ENCODE results near the gene SBNO1. TPM values are rescaled to one million over a fixed set of nuclear protein-coding genes. Genes with fewer than 3 reads are reported as not detected.

SBNO1 gene
- total and polyA plus RNA-seq, 12 donors = 3.8 to 30.9 (median 23.4) TPM

DNA sequence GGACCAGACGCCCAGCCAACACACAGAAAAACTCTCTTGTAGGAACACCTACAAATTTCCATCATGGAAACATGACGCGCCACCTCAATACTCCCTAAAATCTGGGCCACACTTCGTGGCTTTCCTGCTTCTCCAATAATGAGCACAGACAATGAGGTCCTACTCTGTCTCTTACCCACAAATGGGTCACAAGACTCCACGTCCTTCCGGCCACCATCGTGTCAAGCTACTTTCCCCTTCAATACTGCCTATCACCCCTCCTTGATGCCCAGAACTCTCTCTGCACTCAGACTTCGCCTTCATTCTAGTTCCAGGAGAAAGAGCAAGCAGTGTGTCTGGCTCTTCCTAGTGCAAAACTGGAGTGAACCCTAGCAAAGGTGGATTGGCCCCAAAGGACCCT lies 28.1 kb downstream of the SBNO1 start:
- intact Hi-C loops (cut with DNase I) = loop anchor here in 1 of 2 donors (10.0 kb wide), 1 partner anchor 72 kb away; no protein-coding TSS in a partner anchor
- no peak overlapping the region for H3K4me3 ChIP-seq
- H3K9me3 ChIP-seq (replicated peaks in 1 of 3) = no peaks in the 10 kb centered on the region
- H3K27ac ChIP-seq = no peak overlapping the region
- H3K27me3 ChIP-seq = no peaks in the 10 kb centered on the region
- 86 to 93% (median 89%) methylated on average over 8 of the region's 8 CpGs for WGBS, 4 donors
- no peaks in the 10 kb centered on the region for H3K4me1 ChIP-seq (replicated peaks in 1 of 2)
- H3K36me3 ChIP-seq (replicated peaks in 1 of 2) = peaks cover 0 to 57% of the 10 kb centered on the region in 2 donors
- TF ChIP-seq POLR2A (IDR thresholded peaks at IDR 0.05) = no peak
- TF ChIP-seq, protein P1, sequence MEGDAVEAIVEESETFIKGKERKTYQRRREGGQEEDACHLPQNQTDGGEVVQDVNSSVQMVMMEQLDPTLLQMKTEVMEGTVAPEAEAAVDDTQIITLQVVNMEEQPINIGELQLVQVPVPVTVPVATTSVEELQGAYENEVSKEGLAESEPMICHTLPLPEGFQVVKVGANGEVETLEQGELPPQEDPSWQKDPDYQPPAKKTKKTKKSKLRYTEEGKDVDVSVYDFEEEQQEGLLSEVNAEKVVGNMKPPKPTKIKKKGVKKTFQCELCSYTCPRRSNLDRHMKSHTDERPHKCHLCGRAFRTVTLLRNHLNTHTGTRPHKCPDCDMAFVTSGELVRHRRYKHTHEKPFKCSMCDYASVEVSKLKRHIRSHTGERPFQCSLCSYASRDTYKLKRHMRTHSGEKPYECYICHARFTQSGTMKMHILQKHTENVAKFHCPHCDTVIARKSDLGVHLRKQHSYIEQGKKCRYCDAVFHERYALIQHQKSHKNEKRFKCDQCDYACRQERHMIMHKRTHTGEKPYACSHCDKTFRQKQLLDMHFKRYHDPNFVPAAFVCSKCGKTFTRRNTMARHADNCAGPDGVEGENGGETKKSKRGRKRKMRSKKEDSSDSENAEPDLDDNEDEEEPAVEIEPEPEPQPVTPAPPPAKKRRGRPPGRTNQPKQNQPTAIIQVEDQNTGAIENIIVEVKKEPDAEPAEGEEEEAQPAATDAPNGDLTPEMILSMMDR (IDR thresholded peaks at IDR 0.05) = no peak
- DNase-seq = no peak

DNA sequence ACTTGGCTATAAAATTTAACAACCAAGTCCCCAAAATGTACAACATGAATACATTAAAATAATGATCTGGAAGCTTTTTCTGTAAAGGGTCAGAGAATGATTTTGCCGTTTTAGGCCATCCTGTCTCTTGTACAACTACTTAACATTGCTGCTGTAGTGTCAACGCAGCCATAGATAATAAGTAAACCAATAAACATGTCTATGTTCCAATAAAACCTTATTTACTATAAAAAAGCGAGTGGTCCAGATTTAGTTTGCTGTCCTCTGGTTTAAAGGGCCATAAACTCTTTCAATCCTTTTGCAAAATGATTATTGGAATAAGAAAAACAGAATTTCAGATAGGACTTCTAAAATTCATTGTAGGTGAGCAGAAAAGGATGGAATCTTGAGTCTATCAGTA lies 29.2 kb downstream of the SBNO1 start:
- Histone ChIP-seq H3K27ac (no peak overlapping the region), H3K4me3 (no peak overlapping the region), H3K27me3 (no peaks in the 10 kb centered on the region), H3K36me3 (replicated peaks in 1 of 2) (peaks cover 0 to 60% of the 10 kb centered on the region in 2 donors), H3K9me3 (replicated peaks in 1 of 3) (no peaks in the 10 kb centered on the region), H3K4me1 (replicated peaks in 1 of 2) (no peaks in the 10 kb centered on the region)
- intact Hi-C loops (cut with DNase I) = loop anchor here in 1 of 2 donors (10.0 kb wide), 1 partner anchor 71 kb away; no protein-coding TSS in a partner anchor
- TF ChIP-seq, protein P1 (IDR thresholded peaks at IDR 0.05) = no peak
- TF ChIP-seq POLR2A (IDR thresholded peaks at IDR 0.05) = no peak
- 89 to 93% (median 91%) methylated on average over 3 of the region's 3 CpGs for WGBS, 4 donors
- no peak for DNase-seq

GRCh38 chr12:123329799-123330198 lies 34.8 kb downstream of the SBNO1 start:
- Histone ChIP-seq H3K4me1 (replicated peaks in 1 of 2) (no peaks in the 10 kb centered on the region), H3K4me3 (no peak overlapping the region), H3K27me3 (no peaks in the 10 kb centered on the region), H3K36me3 (replicated peaks in 1 of 2) (peaks cover 0 to 93% of the 10 kb centered on the region in 2 donors), H3K9me3 (replicated peaks in 1 of 3) (no peaks in the 10 kb centered on the region), H3K27ac (no peak overlapping the region)
- TF ChIP-seq, protein P1 (IDR thresholded peaks at IDR 0.05) = no peak
- TF ChIP-seq POLR2A (IDR thresholded peaks at IDR 0.05) = no peak
- 91 to 100% (median 94%) methylated on average over 1 of the region's 1 CpG for WGBS, 4 donors
- DNase-seq = no peak
- intact Hi-C loops (cut with DNase I) = loop anchor here in 1 of 2 donors (10.0 kb wide), 1 partner anchor 65 kb away; no protein-coding TSS in a partner anchor

DNA sequence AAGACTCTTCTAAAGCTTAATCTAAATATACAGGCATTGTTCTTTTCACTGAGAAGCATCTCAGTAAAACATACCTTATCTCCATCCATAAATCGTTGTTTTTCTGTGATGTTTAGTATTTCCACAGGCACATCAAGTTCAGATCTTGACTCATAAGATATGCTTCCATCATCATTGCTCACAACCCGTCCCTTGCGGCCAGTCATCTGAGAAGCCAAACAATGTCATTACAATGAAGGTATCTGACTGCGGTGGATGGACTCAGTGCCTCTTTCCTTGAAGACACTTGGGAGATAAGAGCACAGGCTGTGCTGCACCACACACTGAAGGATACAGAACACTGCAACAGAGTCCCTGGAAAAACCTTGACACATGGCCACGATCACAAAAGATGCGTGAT lies 44.8 kb downstream of the SBNO1 start:
- TF ChIP-seq POLR2A (IDR thresholded peaks at IDR 0.05) = no peak
- TF ChIP-seq, protein P1 (IDR thresholded peaks at IDR 0.05) = no peak
- intact Hi-C loops (cut with DNase I) = no loop called here

More for the DNA sequence above, 44.8 kb downstream of the SBNO1 start:
- Histone ChIP-seq H3K9me3 (replicated peaks in 1 of 3) (no peaks in the 10 kb centered on the region), H3K27me3 (no peaks in the 10 kb centered on the region), H3K36me3 (replicated peaks in 1 of 2) (peaks cover 0 to 96% of the 10 kb centered on the region in 2 donors), H3K4me1 (replicated peaks in 1 of 2) (no peaks in the 10 kb centered on the region), H3K4me3 (no peak overlapping the region), H3K27ac (no peak overlapping the region)
- DNase-seq = no peak
- WGBS, 4 donors = 76 to 86% (median 81%) methylated on average over 5 to 6 of the region's 6 CpGs
